Esophagus (tissue), 2 donors: ENCODE results near the gene C9orf57. TPM values are rescaled to one million over a fixed set of nuclear protein-coding genes. Genes with fewer than 3 reads are reported as not detected.

Experiments
- H3K27ac ChIP-seq, 2 donors: one replicate each; pipeline ENCODE4 v1.5.1; 2013; ENCODE audit warnings: low read depth in 2 of 2, mild to moderate bottlenecking in 2 of 2, inconsistent platforms in 1 of 2, low read length in 1 of 2, moderate library complexity in 1 of 2
- H3K27me3 ChIP-seq, 2 donors: one replicate each; pipeline ENCODE4 v1.6.1; 2013; ENCODE audit warnings: low read length in 2 of 2, control low read depth in 1 of 2, mild to moderate bottlenecking in 1 of 2; ENCODE audit not compliant: insufficient read depth in 2 of 2, control insufficient read depth in 1 of 2
- H3K36me3 ChIP-seq, 2 donors: one replicate each; pipeline ENCODE4 v1.6.1; 2013; ENCODE audit warnings: low read length in 1 of 2; ENCODE audit not compliant: control insufficient read depth in 2 of 2, insufficient read depth in 2 of 2
- H3K4me1 ChIP-seq, 2 donors: one replicate each; pipeline ENCODE4 v1.6.1; 2013; ENCODE audit warnings: low read length in 1 of 2; ENCODE audit not compliant: control insufficient read depth in 2 of 2, insufficient read depth in 2 of 2
- H3K4me3 ChIP-seq, 2 donors: one replicate each; pipeline ENCODE4 v1.5.1; 2013; ENCODE audit warnings: low read length in 2 of 2, mild to moderate bottlenecking in 2 of 2, low read depth in 1 of 2, moderate library complexity in 1 of 2
- H3K9me3 ChIP-seq, 2 donors: one replicate each; pipeline ENCODE4 v1.6.1; 2013; ENCODE audit warnings: mild to moderate bottlenecking in 2 of 2, low read depth in 1 of 2, low read length in 1 of 2, moderate library complexity in 1 of 2; ENCODE audit not compliant: control insufficient read depth in 2 of 2, insufficient read depth in 1 of 2
- polyA plus RNA-seq, 2 donors: library from polyadenylated mRNA; stranded (reverse); fragments of 200-250 nt; gene quantifications; one replicate each; pipeline ENCODE4 v1.2.3, GENCODE V29; 2013
- donor health status: healthy with polysubstance abuse.
- donor health status: Bipolar disorder and iron deficiency.

The C9orf57 gene
- polyA plus RNA-seq, 2 donors = not detected

GRCh38 chr9:72005451-72005850, 55.0 kb downstream of the C9orf57 start:
- Histone ChIP-seq H3K4me3 (no peak overlapping the region), H3K36me3 (no peaks in the 10 kb centered on the region), H3K27me3 (no peaks in the 10 kb centered on the region), H3K27ac (no peak overlapping the region), H3K9me3 (peaks cover 0 to 3% of the 10 kb centered on the region in 2 donors), H3K4me1 (no peaks in the 10 kb centered on the region)

Other genes starting within 250 kb of the C9orf57 start
- gene ABHD17B, start 149.4 kb downstream of the C9orf57 start, polyA plus RNA-seq = 1 to 10 TPM; 8.1 to 9.8 TPM
- gene C9orf85, start 149.0 kb downstream of the C9orf57 start, polyA plus RNA-seq = 10 to 100 TPM; 10.3 to 11.2 TPM
- under 1 TPM; 0.04 to 0.11 TPM for gene GDA, start 88.8 kb upstream of the C9orf57 start, polyA plus RNA-seq